Naive thymus-derived CD4-positive, alpha-beta T cell (primary cell): Measurements from ENCODE around the gene ATP10A. TPM values are rescaled to one million over a fixed set of nuclear protein-coding genes. Genes with fewer than 3 reads are reported as not detected.
A peak's percentile ranks its signal among the peaks of the same experiment; 100 is the strongest.

Experiments
- ATAC-seq: fragments of 150-1000 bp; cut with Tn5 transposase; 2 replicates; pipeline ENCODE4 v1.10.0; 2021; ENCODE audit warnings: mild to moderate bottlenecking, moderate library complexity
- CTCF ChIA-PET: fragments of 350-600 bp; sonication (Branson Sonifier 250); formaldehyde crosslinking; loops from one replicate; lab custom pipeline; 2021; ENCODE audit warnings: antibody characterized with exemption; lab: Charles Lee
- POLR2A ChIA-PET: fragments of 350-600 bp; sonication (Branson Sonifier 250); formaldehyde crosslinking; loops from one replicate; lab custom pipeline; 2021; ENCODE audit warnings: antibody characterized with exemption, inconsistent platforms; lab: Charles Lee
- DNase-seq, 9 donors: peaks; one replicate each; pipeline versions ENCODE4 v3.0.0 to v3.0.0-alpha.2; 2020 to 2022; ENCODE audit warnings: mixed read lengths in 1 of 9
- H3K27ac ChIP-seq: one replicate; pipeline ENCODE4 v1.7.0; 2013; ENCODE audit warnings: mild to moderate bottlenecking, low read depth, low read length, moderate library complexity
- H3K27me3 ChIP-seq, 2 donors: one replicate each; pipeline ENCODE4 v1.7.0; 2013; ENCODE audit warnings: low read length in 2 of 2, mild to moderate bottlenecking in 2 of 2, moderate library complexity in 2 of 2; ENCODE audit not compliant: control insufficient read depth in 2 of 2, insufficient read depth in 2 of 2
- H3K36me3 ChIP-seq, 3 experiments: 1 replicate in 2 of 3; 2 replicates in 1 of 3; pipeline ENCODE4 v1.7.0; 2013; ENCODE audit warnings: low read length in 3 of 3, mild to moderate bottlenecking in 3 of 3, moderate library complexity in 1 of 3; ENCODE audit not compliant: insufficient read depth in 3 of 3, control insufficient read depth in 2 of 3
- H3K4me1 ChIP-seq, 2 donors: one replicate each; pipeline ENCODE4 v1.7.0; 2013; ENCODE audit warnings: low read length in 2 of 2, mild to moderate bottlenecking in 2 of 2, moderate library complexity in 1 of 2; ENCODE audit not compliant: control insufficient read depth in 2 of 2, insufficient read depth in 2 of 2
- H3K4me3 ChIP-seq: 2 replicates; pipeline ENCODE4 v1.7.0; 2013; ENCODE audit warnings: mild to moderate bottlenecking, low read length
- H3K9me3 ChIP-seq, 3 experiments: 1 replicate in 2 of 3; 2 replicates in 1 of 3; pipeline ENCODE4 v1.7.0; 2013; ENCODE audit warnings: low read length in 3 of 3; ENCODE audit not compliant: control insufficient read depth in 2 of 3
- H3K27ac Mint-ChIP-seq, 9 donors: one replicate each; pipeline ENCODE4 v1.8.0; 2020 to 2022; ENCODE audit warnings: mixed read lengths in 9 of 9, mild to moderate bottlenecking in 8 of 9, moderate library complexity in 5 of 9, inconsistent platforms in 2 of 9
- H3K27me3 Mint-ChIP-seq, 5 donors: one replicate each; pipeline ENCODE4 v1.8.0; 2021 to 2022; ENCODE audit warnings: mixed read lengths in 5 of 5, mild to moderate bottlenecking in 1 of 5
- H3K36me3 Mint-ChIP-seq, 5 donors: one replicate each; pipeline ENCODE4 v1.8.0; 2020 to 2022; ENCODE audit warnings: mixed read lengths in 5 of 5, mild to moderate bottlenecking in 3 of 5, inconsistent platforms in 1 of 5
- H3K4me1 Mint-ChIP-seq, 7 donors: one replicate each; pipeline ENCODE4 v1.8.0; 2020 to 2022; ENCODE audit warnings: mixed read lengths in 7 of 7, mild to moderate bottlenecking in 3 of 7, inconsistent platforms in 1 of 7
- H3K4me3 Mint-ChIP-seq, 10 donors: one replicate each; pipeline ENCODE4 v1.8.0; 2020 to 2022; ENCODE audit warnings: mild to moderate bottlenecking in 10 of 10, mixed read lengths in 10 of 10, moderate library complexity in 6 of 10, inconsistent platforms in 2 of 10
- H3K9me3 Mint-ChIP-seq, 11 donors: one replicate each; pipeline ENCODE4 v1.8.0; 2020 to 2022; ENCODE audit warnings: mixed read lengths in 11 of 11, mild to moderate bottlenecking in 4 of 11, inconsistent platforms in 1 of 11, moderate library complexity in 1 of 11
- intact Hi-C, 2 donors: fragments of 100-400 bp; cut with micrococcal nuclease; formaldehyde crosslinking; loops; one replicate each; pipeline ENCODE4 v1.15.1; 2023
- polyA plus RNA-seq, 2 donors: library from polyadenylated mRNA; unstranded; fragments of 300-500 nt; fragmentation: Illumina TruSeq; gene quantifications; one replicate each; pipeline ENCODE4 v1.2.3, GENCODE V29; 2021
- total RNA-seq, 6 experiments: library from RNA in 5 of 6; stranded (reverse) in 5 of 6; gene quantifications; 1 replicate in 5 of 6; 2 replicates in 1 of 6; pipeline ENCODE4 v1.2.3 and lab custom pipeline; 2021 to 2026

Gene ATP10A
- total and polyA plus RNA-seq, 7 experiments from 2014 or later: 7.2 to 86.4 (median 57.6) TPM

- Histone ChIP-seq H3K9me3 (no peaks in the 10 kb centered on the region), H3K36me3 (no peaks in the 10 kb centered on the region), H3K27ac (no peak overlapping the region), H3K4me1 (no peaks in the 10 kb centered on the region), H3K27me3 (no peaks in the 10 kb centered on the region), H3K4me3 (no peak overlapping the region)
- CTCF ChIA-PET: no interaction called here
- DNase-seq (no peak), ATAC-seq (no peak)
- H3K9me3 Mint-ChIP-seq: no peaks in the 10 kb centered on the region
- H3K4me3 Mint-ChIP-seq: no peak overlapping the region
- POLR2A ChIA-PET: interaction anchor here (0.6 kb wide), 1 partner anchor 24 kb away, joined by 6 read pairs; no protein-coding TSS in a partner anchor
- peaks cover 0 to 12% (median 0%) of the 10 kb centered on the region in 5 donors for H3K27me3 Mint-ChIP-seq
- no peaks in the 10 kb centered on the region for H3K36me3 Mint-ChIP-seq
- H3K4me1 Mint-ChIP-seq: peaks cover 0 to 10% (median 8%) of the 10 kb centered on the region in 7 donors
- intact Hi-C loops: loop anchor here in 1 of 2 donors (5.0 kb wide), 1 partner anchor 36 kb away; no protein-coding TSS in a partner anchor
- no peak overlapping the region for H3K27ac Mint-ChIP-seq
Observed at GRCh38 chr15:25870938-25871337, 7.8 kb upstream of the ATP10A start.

GRCh38 chr15:25869701-25870100 lies 6.6 kb upstream of the ATP10A start:
- no peaks in the 10 kb centered on the region for H3K9me3 ChIP-seq
- H3K9me3 Mint-ChIP-seq: no peaks in the 10 kb centered on the region
- H3K4me1 ChIP-seq: no peaks in the 10 kb centered on the region
- ChIA-PET CTCF (interaction anchor here (1.1 kb wide), 1 partner anchor 22 kb away, joined by 3 read pairs; no protein-coding TSS in a partner anchor), POLR2A (interaction anchor here (0.8 to 1.3 kb wide), 4 partner anchors 9 to 56 kb away, joined by 3 to 4 read pairs (median 3); no protein-coding TSS in a partner anchor)
- H3K27me3 ChIP-seq: no peaks in the 10 kb centered on the region
- DNase-seq (no peak), ATAC-seq (no peak)
- H3K36me3 Mint-ChIP-seq: no peaks in the 10 kb centered on the region
- intact Hi-C loops: loop anchor here in 1 of 2 donors (5.0 kb wide), 1 partner anchor 38 kb away; no protein-coding TSS in a partner anchor
- peaks cover 0 to 15% (median 9%) of the 10 kb centered on the region in 7 donors for H3K4me1 Mint-ChIP-seq
- peaks cover 0 to 12% (median 0%) of the 10 kb centered on the region in 5 donors for H3K27me3 Mint-ChIP-seq
- H3K27ac ChIP-seq: no peak overlapping the region
- no peak overlapping the region for H3K4me3 ChIP-seq
- no peaks in the 10 kb centered on the region for H3K36me3 ChIP-seq
- H3K27ac Mint-ChIP-seq: peak overlapping the region in 2 of 9 donors; percentile 11 to 44
- peak overlapping the region in 3 of 10 donors; percentile 6 to 43 (median 26) for H3K4me3 Mint-ChIP-seq

- ATAC-seq (no peak), DNase-seq (no peak)
- ChIA-PET CTCF (no interaction called here), POLR2A (interaction anchor here (0.6 kb wide), 1 partner anchor 38 kb away, joined by 6 read pairs; no protein-coding TSS in a partner anchor)
- intact Hi-C loops: no loop called here
- Mint-ChIP-seq H3K4me3 (no peak overlapping the region), H3K27ac (peak overlapping the region in 1 of 9 donors; percentile 11), H3K27me3 (peaks cover 0 to 12% (median 0%) of the 10 kb centered on the region in 5 donors), H3K9me3 (no peaks in the 10 kb centered on the region), H3K36me3 (peaks cover 0 to 1% (median 0%) of the 10 kb centered on the region in 5 donors), H3K4me1 (peaks cover 9 to 26% (median 16%) of the 10 kb centered on the region in 7 donors)
- Histone ChIP-seq H3K9me3 (no peaks in the 10 kb centered on the region), H3K4me1 (no peaks in the 10 kb centered on the region), H3K4me3 (no peak overlapping the region), H3K27ac (no peak overlapping the region), H3K27me3 (no peaks in the 10 kb centered on the region), H3K36me3 (peaks cover 0 to 8% (median 0%) of the 10 kb centered on the region in 3 experiments)
Observed at GRCh38 chr15:25866874-25867273, 3.7 kb upstream of the ATP10A start.

- Histone ChIP-seq H3K9me3 (no peaks in the 10 kb centered on the region), H3K27ac (no peak overlapping the region), H3K4me3 (no peak overlapping the region), H3K36me3 (peaks cover 0 to 9% (median 0%) of the 10 kb centered on the region in 3 experiments), H3K4me1 (no peaks in the 10 kb centered on the region), H3K27me3 (no peaks in the 10 kb centered on the region)
- H3K9me3 Mint-ChIP-seq: peaks cover 0 to 3% (median 0%) of the 10 kb centered on the region in 11 donors
- H3K27ac Mint-ChIP-seq: peak overlapping the region in 3 of 9 donors; percentile 11 to 72 (median 13)
- intact Hi-C loops: no loop called here
- ATAC-seq: no peak
- peak overlapping the region in 1 of 10 donors; percentile 35 for H3K4me3 Mint-ChIP-seq
- H3K36me3 Mint-ChIP-seq: peaks cover 0 to 7% (median 3%) of the 10 kb centered on the region in 5 donors
- peaks cover 0 to 12% (median 0%) of the 10 kb centered on the region in 5 donors for H3K27me3 Mint-ChIP-seq
- ChIA-PET CTCF (interaction anchor here (0.8 kb wide), 1 partner anchor 82 kb away, joined by 3 read pairs; no protein-coding TSS in a partner anchor), POLR2A (interaction anchor here (0.8 to 8.0 kb wide), 2 partner anchors 18 to 87 kb away, joined by 3 to 257 read pairs; no protein-coding TSS in a partner anchor)
- no peak for DNase-seq
- peaks cover 13 to 31% (median 19%) of the 10 kb centered on the region in 7 donors for H3K4me1 Mint-ChIP-seq
Observed at GRCh38 chr15:25866251-25866650, 3.1 kb upstream of the ATP10A start.

- Mint-ChIP-seq H3K9me3 (peaks cover 0 to 3% (median 0%) of the 10 kb centered on the region in 11 donors), H3K36me3 (peaks cover 0 to 19% (median 3%) of the 10 kb centered on the region in 5 donors), H3K27ac (peak overlapping the region in 4 of 9 donors; percentile 25 to 85 (median 67)), H3K27me3 (peaks cover 0 to 12% (median 0%) of the 10 kb centered on the region in 5 donors), H3K4me1 (peaks cover 20 to 43% (median 31%) of the 10 kb centered on the region in 7 donors), H3K4me3 (peak overlapping the region in 8 of 10 donors; percentile 33 to 90 (median 73))
- ChIA-PET POLR2A (interaction anchor here (7.1 to 8.0 kb wide), 2 partner anchors 17 to 54 kb away, joined by 91 to 257 read pairs; no protein-coding TSS in a partner anchor), CTCF (interaction anchor here (1.0 kb wide), 1 partner anchor 69 kb away, joined by 4 read pairs; no protein-coding TSS in a partner anchor)
- intact Hi-C loops: loop anchor here in 1 of 2 donors (5.0 kb wide), 1 partner anchor 913 kb away; the partner anchor contains the start of genes SNRPN and SNURF
- Histone ChIP-seq H3K4me1 (peaks cover 7 to 8% of the 10 kb centered on the region in 2 donors), H3K4me3 (no peak overlapping the region), H3K27me3 (no peaks in the 10 kb centered on the region), H3K36me3 (peaks cover 0 to 9% (median 0%) of the 10 kb centered on the region in 3 experiments), H3K9me3 (no peaks in the 10 kb centered on the region), H3K27ac (no peak overlapping the region)
- no peak for DNase-seq
- ATAC-seq: no peak
Observed at GRCh38 chr15:25864966-25865365, 1.8 kb upstream of the ATP10A start.

GRCh38 chr15:25863968-25864580 lies 947 bp upstream of the ATP10A start:
- Histone ChIP-seq H3K36me3 (peaks cover 0 to 9% (median 0%) of the 10 kb centered on the region in 3 experiments), H3K27me3 (no peaks in the 10 kb centered on the region), H3K9me3 (no peaks in the 10 kb centered on the region), H3K4me3 (peak overlapping the region; percentile 60), H3K27ac (no peak overlapping the region), H3K4me1 (peaks cover 12 to 14% of the 10 kb centered on the region in 2 donors)
- Mint-ChIP-seq H3K36me3 (peaks cover 0 to 24% (median 3%) of the 10 kb centered on the region in 5 donors), H3K27ac (peak overlapping the region; percentile 72 to 92 (median 85)), H3K4me3 (peak overlapping the region; percentile 83 to 93 (median 89)), H3K27me3 (peaks cover 0 to 9% (median 0%) of the 10 kb centered on the region in 5 donors), H3K4me1 (peaks cover 16 to 44% (median 32%) of the 10 kb centered on the region in 7 donors), H3K9me3 (peaks cover 0 to 3% (median 0%) of the 10 kb centered on the region in 11 donors)
- CTCF ChIA-PET: interaction anchor here (1.0 to 3.3 kb wide), 2 partner anchors 69 to 81 kb away, joined by 4 to 17 read pairs; no protein-coding TSS in a partner anchor
- POLR2A ChIA-PET: interaction anchor here (0.6 to 8.0 kb wide), 5 partner anchors 16 to 85 kb away, joined by 3 to 257 read pairs (median 4); no protein-coding TSS in a partner anchor
- DNase-seq: no peak
- intact Hi-C loops: loop anchor here (2.0 to 5.0 kb wide), 2 partner anchors 73 to 912 kb away; partner anchors contain the start of genes SNRPN (in 1 of the 2) and SNURF (in 1 of the 2)
- no peak for ATAC-seq
